GM12872 (cell line): ENCODE measurements around the gene MAPKBP1.

Source experiments
- TF ChIP-seq, protein P1 (sequence below): IDR thresholded peaks from 3 replicates; pipeline ENCODE4 v1.5.1; 2011; ENCODE audit warnings: low read depth, mild to moderate bottlenecking, low read length, moderate library complexity; ENCODE audit not compliant: insufficient read depth

The MAPKBP1 gene

DNA sequence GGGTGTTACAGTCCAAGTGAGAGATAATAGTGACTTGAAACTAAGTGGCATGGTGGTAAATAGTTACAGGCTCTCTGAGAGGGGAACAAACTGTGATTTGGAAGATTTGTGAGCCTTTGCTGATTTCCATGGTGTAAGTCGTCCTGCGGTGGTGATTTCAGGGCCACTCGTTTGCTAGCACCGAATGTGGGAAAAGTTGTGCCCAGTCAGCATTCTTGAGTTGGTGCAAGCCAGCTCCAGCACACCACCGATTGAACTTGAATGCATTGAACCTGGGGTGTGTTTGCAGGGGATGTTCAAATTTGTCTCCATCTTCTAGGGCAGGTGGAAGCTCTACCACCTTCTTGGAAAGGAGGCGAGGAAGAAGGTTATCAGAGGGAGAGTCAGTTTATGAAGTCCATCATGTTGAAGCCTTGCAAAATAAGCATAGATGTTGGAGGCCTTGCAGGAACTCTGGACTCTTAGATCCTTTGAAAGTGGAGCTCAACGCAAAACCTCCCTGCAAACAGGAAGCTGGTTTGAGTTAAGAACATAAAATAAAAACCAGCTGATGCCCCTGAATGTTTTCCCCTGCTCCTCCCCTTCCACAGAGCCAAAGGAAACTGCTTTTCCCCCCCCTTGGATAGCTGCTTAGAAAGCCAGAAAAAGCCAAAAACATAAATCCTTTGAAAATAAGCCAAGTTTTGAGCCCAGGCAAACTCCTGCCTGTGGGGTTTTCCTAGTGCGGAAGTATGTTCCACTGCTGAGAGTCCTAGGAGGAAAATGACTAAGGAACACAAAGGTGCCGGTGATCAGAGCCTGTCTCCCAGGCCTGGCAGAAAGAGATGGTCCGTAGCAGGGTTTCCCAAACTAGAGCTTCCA lies 21.9 kb downstream of the MAPKBP1 start:
- TF ChIP-seq, protein P1, sequence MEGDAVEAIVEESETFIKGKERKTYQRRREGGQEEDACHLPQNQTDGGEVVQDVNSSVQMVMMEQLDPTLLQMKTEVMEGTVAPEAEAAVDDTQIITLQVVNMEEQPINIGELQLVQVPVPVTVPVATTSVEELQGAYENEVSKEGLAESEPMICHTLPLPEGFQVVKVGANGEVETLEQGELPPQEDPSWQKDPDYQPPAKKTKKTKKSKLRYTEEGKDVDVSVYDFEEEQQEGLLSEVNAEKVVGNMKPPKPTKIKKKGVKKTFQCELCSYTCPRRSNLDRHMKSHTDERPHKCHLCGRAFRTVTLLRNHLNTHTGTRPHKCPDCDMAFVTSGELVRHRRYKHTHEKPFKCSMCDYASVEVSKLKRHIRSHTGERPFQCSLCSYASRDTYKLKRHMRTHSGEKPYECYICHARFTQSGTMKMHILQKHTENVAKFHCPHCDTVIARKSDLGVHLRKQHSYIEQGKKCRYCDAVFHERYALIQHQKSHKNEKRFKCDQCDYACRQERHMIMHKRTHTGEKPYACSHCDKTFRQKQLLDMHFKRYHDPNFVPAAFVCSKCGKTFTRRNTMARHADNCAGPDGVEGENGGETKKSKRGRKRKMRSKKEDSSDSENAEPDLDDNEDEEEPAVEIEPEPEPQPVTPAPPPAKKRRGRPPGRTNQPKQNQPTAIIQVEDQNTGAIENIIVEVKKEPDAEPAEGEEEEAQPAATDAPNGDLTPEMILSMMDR = no peak

DNA sequence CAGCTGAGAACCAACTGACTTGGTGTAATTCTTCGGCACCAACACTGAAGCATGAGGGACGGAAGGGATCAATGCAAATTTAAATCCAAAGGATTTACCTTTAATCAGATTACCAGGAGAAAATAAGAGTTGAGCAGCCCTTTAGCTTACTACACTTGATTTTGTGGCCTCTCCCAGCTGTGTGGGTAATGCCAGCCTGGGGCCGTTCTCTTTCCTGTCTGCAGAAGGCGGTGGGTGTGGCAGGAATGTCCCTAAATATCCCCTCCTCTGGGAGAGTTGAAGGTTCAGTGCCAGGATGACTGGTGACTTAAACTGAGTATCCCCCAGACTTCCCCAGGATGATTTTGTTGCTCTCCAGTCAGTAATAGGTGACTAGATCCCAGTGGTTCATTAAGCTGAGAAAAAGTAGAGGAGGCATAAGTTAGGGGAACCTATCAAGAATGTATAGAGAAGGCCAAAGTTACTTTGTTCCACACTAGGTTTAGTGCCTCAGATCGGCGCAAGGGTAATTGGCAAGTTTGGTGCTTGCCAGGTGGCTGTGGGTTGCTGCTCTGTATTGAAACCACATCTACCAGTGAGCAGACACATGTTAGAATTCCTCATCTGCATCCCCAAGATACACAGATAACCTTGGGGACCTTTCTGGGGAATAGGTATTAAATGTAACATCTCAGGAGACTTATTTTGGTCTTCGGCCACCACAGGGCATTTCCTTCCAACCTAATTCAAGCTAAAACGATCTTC lies 23.1 kb downstream of the MAPKBP1 start:
- TF ChIP-seq, protein P1 = no peak

DNA sequence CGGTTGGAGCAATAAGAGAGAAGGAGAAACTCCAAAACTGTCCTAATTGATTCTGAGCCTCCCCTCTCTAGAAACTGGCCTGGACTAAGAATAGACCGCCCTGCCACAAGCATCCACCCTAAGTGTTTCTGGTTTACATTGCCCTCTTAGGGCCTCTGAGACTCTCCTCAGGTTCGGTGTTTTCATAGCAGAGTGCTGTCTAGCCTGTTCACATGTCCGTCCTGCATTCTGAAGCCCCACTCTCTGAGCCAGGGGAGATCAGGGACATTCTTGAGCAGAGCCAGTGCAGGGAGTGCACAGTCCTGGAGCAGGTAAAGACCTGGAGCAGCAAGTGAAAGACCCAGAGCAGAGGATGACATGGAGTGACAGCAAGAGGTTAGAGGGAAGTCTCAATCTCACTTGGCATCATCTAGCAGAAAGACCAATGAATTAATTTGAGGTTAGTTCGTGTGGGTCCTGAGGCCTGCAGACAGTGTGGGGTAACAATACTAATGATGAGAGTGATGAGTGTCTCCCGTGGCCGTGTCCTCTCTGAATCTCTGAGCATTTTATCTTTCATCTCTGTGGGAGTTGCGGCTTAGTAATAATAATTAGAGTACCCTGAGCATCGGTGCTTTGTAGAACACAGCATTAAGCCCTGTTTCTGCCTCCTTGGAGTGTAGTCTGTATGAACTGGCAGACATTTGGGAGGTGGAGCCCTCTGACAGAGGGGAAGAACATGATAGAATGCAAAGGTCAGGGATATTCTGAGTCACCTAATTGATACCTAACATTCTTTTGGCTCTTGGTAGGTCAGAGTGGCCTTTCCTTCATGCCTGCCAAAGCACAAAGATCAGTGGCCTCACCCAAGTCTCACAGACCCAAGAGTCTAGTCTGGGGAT lies 24.6 kb downstream of the MAPKBP1 start:
- TF ChIP-seq, protein P1 = no peak

DNA sequence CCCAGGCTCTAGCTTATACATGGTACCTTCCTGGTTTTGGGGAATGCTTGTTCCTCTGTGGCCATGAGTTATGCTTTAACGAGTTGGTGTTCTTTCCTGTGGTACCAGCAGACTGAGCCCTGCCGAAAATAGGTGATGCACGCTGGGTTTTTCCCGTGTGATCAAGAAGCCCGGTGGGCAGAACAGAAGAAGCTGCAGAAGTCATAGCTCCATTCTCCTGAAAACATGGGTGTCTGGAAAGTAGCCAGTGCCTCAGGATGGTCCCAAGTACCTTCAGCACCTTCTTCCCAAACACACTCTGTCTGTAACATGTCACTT lies 25.2 kb downstream of the MAPKBP1 start:
- TF ChIP-seq, protein P1 = no peak

DNA sequence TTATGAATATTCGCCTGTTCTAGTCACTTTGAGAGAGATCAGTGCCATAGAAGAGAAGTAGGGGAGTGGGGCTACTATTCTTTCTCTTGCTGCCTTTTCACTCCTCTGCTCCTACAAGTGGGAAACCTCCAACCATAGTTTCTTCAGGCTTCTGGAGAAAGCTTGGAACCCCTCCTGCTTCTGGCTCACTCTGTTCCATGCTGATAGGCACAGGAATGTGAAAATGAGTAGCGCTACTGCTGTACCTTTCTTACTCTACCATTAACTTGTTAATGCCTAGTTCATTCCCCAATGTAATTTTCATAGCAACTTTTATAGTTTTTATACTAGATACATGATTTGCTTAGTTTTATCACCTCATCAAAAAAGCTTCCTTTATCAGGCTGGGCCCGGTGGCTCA lies 26.9 kb downstream of the MAPKBP1 start:
- TF ChIP-seq, protein P1 = no peak

DNA sequence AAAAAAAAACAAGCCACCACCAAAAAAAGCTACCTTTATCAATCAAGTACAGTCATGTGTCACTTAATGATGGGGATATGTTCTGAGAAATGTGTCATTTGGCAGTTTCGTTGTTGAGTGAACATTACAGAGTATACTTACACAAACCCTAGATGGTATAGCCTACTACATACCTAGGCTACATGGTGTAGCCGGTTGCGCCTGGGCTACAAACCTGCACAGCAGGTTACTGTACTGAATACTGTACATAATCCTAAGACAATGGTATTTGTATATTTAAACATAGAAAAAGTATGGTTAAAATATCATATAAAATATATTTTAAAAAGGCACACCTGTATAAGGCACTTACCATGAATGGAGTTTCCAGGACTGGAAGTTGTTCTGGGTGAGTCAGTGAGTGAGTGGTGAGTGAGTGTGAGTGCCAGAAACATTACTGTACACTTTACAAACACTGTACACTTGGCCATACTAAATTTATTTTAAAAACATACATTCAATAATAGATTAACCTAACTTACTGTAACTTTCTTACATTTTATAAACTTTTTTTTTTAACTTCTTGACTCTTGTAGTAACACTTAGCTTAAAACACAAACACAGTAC lies 27.7 kb downstream of the MAPKBP1 start:
- TF ChIP-seq, protein P1 = no peak
